ENCODE data around the gene CD82.
"Not testable (repeated sequence)": the region's sequence is repeated elsewhere in the genome, so short reads cannot be mapped to it uniquely, and the experiment has no call there.

The CD82 gene

GRCh38 chr11:44634401-44635281, 69.2 kb downstream of the CD82 start:
- DNase-seq, result peak; percentile 66

DNA sequence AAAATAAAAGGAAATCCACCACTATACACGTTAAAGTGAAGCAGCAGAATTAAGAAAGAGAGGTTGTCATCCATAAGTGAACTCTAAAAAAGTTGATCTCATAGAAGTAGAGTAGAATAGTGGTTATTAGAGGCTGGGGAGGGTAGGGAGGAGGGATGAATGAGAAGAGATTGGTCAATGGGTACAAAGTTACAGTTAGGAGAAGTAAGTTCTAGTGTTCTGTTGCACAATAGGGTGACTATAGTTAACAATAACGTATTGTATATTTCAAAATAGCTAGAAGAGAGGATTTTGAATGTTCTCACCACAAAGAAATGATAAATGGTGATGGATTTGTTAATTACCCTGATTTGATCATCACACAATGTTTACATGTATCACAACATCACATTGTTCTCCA, 72.0 kb downstream of the CD82 start:
- no peak for DNase-seq

- DNase-seq, result no peak
Observed at GRCh38 chr11:44638032-44638431, 72.6 kb downstream of the CD82 start.

DNA sequence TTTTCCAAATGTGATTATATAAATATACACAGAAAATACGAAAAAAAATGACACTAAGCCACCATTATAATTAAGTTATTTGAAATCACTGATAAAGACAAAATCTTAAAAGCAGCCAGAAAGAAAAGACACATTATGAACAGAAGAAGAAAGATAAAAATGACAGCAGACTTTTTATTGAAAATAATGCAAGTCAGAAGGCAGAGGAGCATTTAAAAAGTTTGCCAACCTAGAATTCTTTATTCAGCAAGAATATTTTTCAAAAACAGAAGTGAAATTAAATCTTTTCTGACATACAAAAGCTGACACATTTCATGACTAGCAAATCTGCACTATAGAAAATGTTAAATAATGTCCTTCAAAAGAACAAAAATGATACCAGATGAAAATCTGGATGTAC, 77.8 kb downstream of the CD82 start:
- DNase-seq, result no peak

GRCh38 chr11:44645827-44646226, 80.4 kb downstream of the CD82 start:
- no peak for DNase-seq

GRCh38 chr11:44647255-44647955, 81.9 kb downstream of the CD82 start:
- DNase-seq, result not testable (repeated sequence)

GRCh38 chr11:44648109-44648508, 82.6 kb downstream of the CD82 start:
- DNase-seq, result no peak

DNA sequence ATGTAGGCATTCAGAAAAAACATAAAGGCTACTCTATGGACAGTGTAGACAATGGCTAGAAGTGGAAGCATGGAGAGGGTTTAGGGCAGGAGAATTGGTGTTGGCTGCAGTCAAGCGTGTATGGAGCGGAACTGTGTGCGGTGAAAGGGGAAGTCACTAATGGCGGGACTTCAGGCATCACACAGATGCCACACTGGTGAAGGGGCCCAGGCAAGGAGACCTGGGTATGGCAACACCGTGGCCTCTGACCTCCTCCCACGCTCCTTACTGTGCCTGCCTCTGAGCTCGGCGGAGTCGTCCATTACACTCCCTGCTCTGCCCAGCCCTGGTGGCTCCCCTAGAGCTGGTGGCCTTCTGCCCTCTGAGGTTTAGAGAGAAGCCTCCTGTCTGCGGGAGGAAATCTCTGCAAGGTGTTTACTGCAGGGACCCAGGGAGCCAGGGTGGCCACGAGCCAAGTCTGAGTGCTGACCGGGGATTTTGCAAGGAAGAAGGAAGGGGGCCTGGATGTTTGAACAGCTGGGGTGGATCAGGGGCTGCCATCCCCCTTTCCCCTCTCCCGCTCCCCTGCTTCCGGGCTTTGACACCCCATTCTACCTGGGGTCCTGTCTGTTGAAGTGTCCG, 86.2 kb downstream of the CD82 start:
- DNase-seq, result no peak

GRCh38 chr11:44652901-44653644, 87.6 kb downstream of the CD82 start:
- DNase-seq, result no peak

- DNase-seq, result no peak
Observed at GRCh38 chr11:44654057-44654456, 88.6 kb downstream of the CD82 start.

- no peak for DNase-seq
Observed at GRCh38 chr11:44654596-44654995, 89.1 kb downstream of the CD82 start.

- no peak for DNase-seq
Observed at GRCh38 chr11:44657836-44658505, 92.5 kb downstream of the CD82 start.

GRCh38 chr11:44658506-44658850, 93.0 kb downstream of the CD82 start:
- DNase-seq, result no peak

GRCh38 chr11:44659641-44660040, 94.2 kb downstream of the CD82 start:
- DNase-seq, result no peak

GRCh38 chr11:44660535-44660934, 95.1 kb downstream of the CD82 start:
- not testable (repeated sequence) for DNase-seq

- DNase-seq, result no peak
Observed at GRCh38 chr11:44661311-44661717, 95.9 kb downstream of the CD82 start.

All from right forelimb (tissue), 1 donor.